SW480 (cell line): ENCODE measurements around the gene SMARCE1.

Experiments
- DNase-seq: peaks from one replicate; pipeline ENCODE4 v3.0.0-alpha.2; 2016; ENCODE audit warnings: low spot score

The SMARCE1 gene

GRCh38 chr17:40580140-40580539 lies 67.5 kb downstream of the SMARCE1 start:
- no peak for DNase-seq

- DNase-seq: no peak
Measured at GRCh38 chr17:40579471-40579870, 68.1 kb downstream of the SMARCE1 start.

GRCh38 chr17:40577611-40578065 lies 70.0 kb downstream of the SMARCE1 start:
- DNase-seq: no peak

GRCh38 chr17:40576113-40576740 lies 71.4 kb downstream of the SMARCE1 start:
- no peak for DNase-seq
